CD14-positive monocyte (primary cell): Measurements from ENCODE around the gene ZNF22. TPM values are rescaled to one million over a fixed set of nuclear protein-coding genes. Genes with fewer than 3 reads are reported as not detected.

Experiments used
- DNase-seq, 3 donors: peaks; one replicate each; pipeline ENCODE4 v3.0.0-alpha.2; 2011 to 2022
- H2AFZ ChIP-seq: 2 replicates; pipeline ENCODE4 v1.6.0; 2012; ENCODE audit warnings: mild to moderate bottlenecking, low read depth, low read length, inconsistent platforms; ENCODE audit not compliant: insufficient read depth, poor library complexity, severe bottlenecking
- H3K27ac ChIP-seq, 2 donors: 1 replicate in 1 of 2; 2 replicates in 1 of 2; pipeline ENCODE4 v1.5.1; 2012 to 2013; ENCODE audit warnings: low read length in 2 of 2, control low read depth in 1 of 2, inconsistent platforms in 1 of 2, low read depth in 1 of 2, mild to moderate bottlenecking in 1 of 2
- H3K27me3 ChIP-seq, 2 donors: one replicate each; pipeline versions ENCODE4 v1.6.0 to v1.6.1; 2011 to 2013; ENCODE audit warnings: low read length in 2 of 2; ENCODE audit not compliant: control insufficient read depth in 2 of 2, insufficient read depth in 2 of 2
- H3K36me3 ChIP-seq, 2 donors: replicated peaks in 1 of 2; 1 replicate in 1 of 2; 2 replicates in 1 of 2; pipeline versions ENCODE4 v1.5.1 to v1.6.1; 2012 to 2013; ENCODE audit warnings: low read length in 2 of 2, control low read depth in 1 of 2, inconsistent platforms in 1 of 2, mild to moderate bottlenecking in 1 of 2; ENCODE audit not compliant: insufficient read depth in 2 of 2, control insufficient read depth in 1 of 2
- H3K4me1 ChIP-seq, 2 donors: 1 replicate in 1 of 2; 2 replicates in 1 of 2; pipeline versions ENCODE4 v1.5.1 to v1.6.1; 2012 to 2013; ENCODE audit warnings: low read length in 2 of 2, control low read depth in 1 of 2, inconsistent platforms in 1 of 2, mild to moderate bottlenecking in 1 of 2, moderate library complexity in 1 of 2; ENCODE audit not compliant: insufficient read depth in 2 of 2, control insufficient read depth in 1 of 2
- H3K4me2 ChIP-seq: replicated peaks from 2 replicates; pipeline ENCODE3; 2012; ENCODE audit warnings: low read length, moderate library complexity, mild to moderate bottlenecking; ENCODE audit not compliant: poor library complexity, severe bottlenecking; ENCODE audit errors: extremely low read depth
- H3K4me3 ChIP-seq, 3 experiments: fragments of 200-600 bp in 1 of 3; sonication (generic) in 1 of 3; replicated peaks in 1 of 3; 1 replicate in 2 of 3; 2 replicates in 1 of 3; pipeline ENCODE4 v1.5.1; 2011 to 2013; ENCODE audit warnings: low read length in 3 of 3, mild to moderate bottlenecking in 3 of 3, control low read depth in 2 of 3, low read depth in 2 of 3, inconsistent platforms in 1 of 3, moderate library complexity in 1 of 3
- H3K79me2 ChIP-seq: 2 replicates; pipeline ENCODE4 v1.6.0; 2012; ENCODE audit warnings: mild to moderate bottlenecking, control low read depth, inconsistent platforms, low read length, moderate library complexity; ENCODE audit not compliant: insufficient read depth
- H3K9ac ChIP-seq: 2 replicates; pipeline ENCODE4 v1.6.0; 2017; ENCODE audit warnings: low read length, mild to moderate bottlenecking; ENCODE audit not compliant: insufficient read depth, poor library complexity, severe bottlenecking
- H3K9me3 ChIP-seq, 2 donors: replicated peaks in 1 of 2; 1 replicate in 1 of 2; 2 replicates in 1 of 2; pipeline versions ENCODE4 v1.5.1 to v1.6.1; 2012 to 2013; ENCODE audit warnings: low read length in 2 of 2, control low read depth in 1 of 2; ENCODE audit not compliant: control insufficient read depth in 1 of 2, insufficient read depth in 1 of 2
- H4K20me1 ChIP-seq: 2 replicates; pipeline ENCODE4 v1.6.0; 2012; ENCODE audit warnings: mild to moderate bottlenecking, low read length, control low read depth, moderate library complexity; ENCODE audit not compliant: insufficient read depth
- H3K27ac Mint-ChIP-seq, 7 donors: one replicate each; pipeline ENCODE4 v1.8.0; 2020; ENCODE audit warnings: mild to moderate bottlenecking in 7 of 7, mixed read lengths in 7 of 7, moderate library complexity in 6 of 7, inconsistent platforms in 2 of 7
- H3K27me3 Mint-ChIP-seq, 3 donors: one replicate each; pipeline ENCODE4 v1.8.0; 2021 to 2022; ENCODE audit warnings: low read depth in 3 of 3, mild to moderate bottlenecking in 3 of 3, mixed read lengths in 3 of 3, moderate library complexity in 3 of 3, inconsistent platforms in 1 of 3
- H3K36me3 Mint-ChIP-seq, 2 donors: one replicate each; pipeline ENCODE4 v1.8.0; 2020; ENCODE audit warnings: mixed read lengths in 2 of 2, inconsistent platforms in 1 of 2, mild to moderate bottlenecking in 1 of 2
- H3K4me1 Mint-ChIP-seq: one replicate; pipeline ENCODE4 v1.8.0; 2020; ENCODE audit warnings: mild to moderate bottlenecking, mixed read lengths
- H3K4me3 Mint-ChIP-seq, 2 donors: one replicate each; pipeline ENCODE4 v1.8.0; 2020; ENCODE audit warnings: mild to moderate bottlenecking in 2 of 2, mixed read lengths in 2 of 2, moderate library complexity in 1 of 2
- H3K9me3 Mint-ChIP-seq, 7 donors: one replicate each; pipeline ENCODE4 v1.8.0; 2020 to 2022; ENCODE audit warnings: mixed read lengths in 7 of 7, mild to moderate bottlenecking in 6 of 7, moderate library complexity in 6 of 7, inconsistent platforms in 2 of 7
- CTCF ChIP-seq: fragments of 200-600 bp; IDR thresholded peaks from one replicate; pipeline ENCODE4 v1.8.0; 2022; ENCODE audit warnings: antibody characterized with exemption, mild to moderate bottlenecking
- WGBS: methylation state at CpG from one replicate; pipeline ENCODE4 v1.1.5; 2013; ENCODE audit warnings: missing lambda C conversion rate; ENCODE audit not compliant: insufficient coverage; 5-methylcytosine and 5-hydroxymethylcytosine counted together
- intact Hi-C, 2 donors: fragments of 100-400 bp; cut with micrococcal nuclease; formaldehyde crosslinking; loops; one replicate each; pipeline versions ENCODE4 v1.15.0 to v1.15.1; 2023
- polyA plus RNA-seq, 3 donors: library from polyadenylated mRNA; depleted of rRNA in 1 of 3; unstranded in 2 of 3; stranded (reverse) in 1 of 3; fragments of 300-500 nt in 2 of 3; fragments of >200 nt in 1 of 3; fragmentation: Illumina TruSeq in 2 of 3; gene quantifications; 1 replicate in 2 of 3; 2 replicates in 1 of 3; pipeline ENCODE4 v1.2.3, GENCODE V29; 2012 to 2021

ZNF22 gene
- polyA plus RNA-seq, 3 donors, result 4.1 to 14.6 (median 10.4) TPM

- no peak for DNase-seq
- Histone ChIP-seq H3K27me3 (no peaks in the 10 kb centered on the region), H3K27ac (no peak overlapping the region), H3K79me2 (peaks cover 31% of the 10 kb centered on the region), H3K4me2 (no peak overlapping the region), H3K4me3 (no peak overlapping the region), H4K20me1 (peaks cover 100% of the 10 kb centered on the region), H3K36me3 (peaks cover 97 to 100% of the 10 kb centered on the region in 2 donors), H3K9me3 (no peaks in the 10 kb centered on the region), H3K4me1 (no peaks in the 10 kb centered on the region), H2AFZ (no peak overlapping the region), H3K9ac (no peak overlapping the region)
- intact Hi-C loops, result no loop called here
- over 99% methylated on average over 15 of the region's 15 CpGs for WGBS
- no peak overlapping the region for H3K4me3 Mint-ChIP-seq
- H3K27ac Mint-ChIP-seq, result peak overlapping the region in 3 of 7 donors; percentile 15 to 73 (median 58)
- no peak for TF ChIP-seq CTCF
- peaks cover 89 to 100% of the 10 kb centered on the region in 2 donors for H3K36me3 Mint-ChIP-seq
- no peaks in the 10 kb centered on the region for H3K27me3 Mint-ChIP-seq
- H3K9me3 Mint-ChIP-seq, result no peaks in the 10 kb centered on the region
- peaks cover 2% of the 10 kb centered on the region for H3K4me1 Mint-ChIP-seq
Observed at GRCh38 chr10:44984671-44985101, 16.0 kb upstream of the ZNF22 start.

GRCh38 chr10:44985175-44985681, 15.5 kb upstream of the ZNF22 start:
- intact Hi-C loops, result no loop called here
- DNase-seq, result no peak
- Mint-ChIP-seq H3K36me3 (peaks cover 92 to 100% of the 10 kb centered on the region in 2 donors), H3K27ac (peak overlapping the region in 2 of 7 donors; percentile 15 to 37), H3K4me3 (no peak overlapping the region), H3K27me3 (peaks cover 0 to under 1% (median 0%) of the 10 kb centered on the region in 3 donors), H3K4me1 (peaks cover 2% of the 10 kb centered on the region), H3K9me3 (no peaks in the 10 kb centered on the region)
- H3K4me1 ChIP-seq, result no peaks in the 10 kb centered on the region
- H3K36me3 ChIP-seq, result peaks cover 98 to 100% of the 10 kb centered on the region in 2 donors
- no peak overlapping the region for H2AFZ ChIP-seq
- no peak overlapping the region for H3K9ac ChIP-seq
- no peak overlapping the region for H3K27ac ChIP-seq
- no peaks in the 10 kb centered on the region for H3K27me3 ChIP-seq
- H3K4me3 ChIP-seq, result no peak overlapping the region
- WGBS, result 98% methylated on average over 8 of the region's 9 CpGs
- no peak overlapping the region for H3K4me2 ChIP-seq
- H3K9me3 ChIP-seq, result no peaks in the 10 kb centered on the region
- H3K79me2 ChIP-seq, result peaks cover 26% of the 10 kb centered on the region
- TF ChIP-seq CTCF, result no peak
- peaks cover 98% of the 10 kb centered on the region for H4K20me1 ChIP-seq
